HPDE6-E6E7 (cell line): ENCODE measurements around the gene KLHL17.

Source experiments
- DNase-seq: peaks from one replicate; pipeline ENCODE4 v3.0.0; 2011; ENCODE audit warnings: missing footprints; ENCODE audit errors: extremely low spot score

Gene KLHL17

DNA sequence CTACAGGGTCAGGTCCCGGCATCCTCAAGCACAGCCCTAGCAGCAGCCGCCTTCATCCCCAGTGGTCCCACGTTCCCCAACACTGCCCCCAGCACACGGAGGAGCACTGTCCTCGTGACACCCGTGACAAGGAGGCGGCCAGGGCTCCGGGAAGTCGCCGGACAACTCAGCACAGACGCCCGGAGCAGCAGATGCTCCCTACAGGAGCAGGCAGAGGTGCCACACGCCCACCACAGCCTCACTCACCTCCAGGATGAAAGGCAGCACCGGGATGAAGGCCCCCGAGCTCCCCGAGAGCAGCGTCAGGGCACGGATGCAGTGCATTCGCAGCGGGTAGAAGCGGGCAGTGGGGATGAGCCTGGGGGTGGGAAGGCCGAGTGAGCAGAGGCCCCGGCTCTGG, 9.5 kb upstream of the KLHL17 start:
- DNase-seq, result no peak

- DNase-seq, result no peak
Observed at GRCh38 chr1:951364-951763, 9.0 kb upstream of the KLHL17 start.

DNA sequence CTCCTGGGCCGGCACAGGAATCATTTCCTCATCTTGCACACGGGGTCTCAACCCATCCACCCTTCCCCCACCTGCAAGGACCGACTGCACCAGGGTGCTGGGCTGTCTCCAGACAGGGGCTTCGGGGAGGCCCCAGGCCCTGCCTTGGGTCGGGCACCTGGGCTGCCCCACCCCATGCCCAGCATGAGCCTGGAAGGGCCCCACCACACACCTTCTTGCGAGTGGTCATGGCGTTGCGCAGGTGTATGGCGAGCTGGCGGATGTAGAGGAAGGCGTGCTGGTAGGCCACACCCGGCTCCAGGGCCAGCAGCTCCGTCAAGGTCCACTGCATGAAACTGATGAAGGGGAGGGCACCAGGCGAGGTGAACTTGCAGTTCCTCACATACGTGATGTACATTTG, 8.2 kb upstream of the KLHL17 start:
- no peak for DNase-seq

- no peak for DNase-seq
Observed at GRCh38 chr1:952603-953002, 7.8 kb upstream of the KLHL17 start.

GRCh38 chr1:953524-954320, 6.7 kb upstream of the KLHL17 start:
- no peak for DNase-seq

- DNase-seq, result no peak
Observed at GRCh38 chr1:954927-955326, 5.5 kb upstream of the KLHL17 start.

- DNase-seq, result no peak
Observed at GRCh38 chr1:955474-955873, 4.9 kb upstream of the KLHL17 start.

DNA sequence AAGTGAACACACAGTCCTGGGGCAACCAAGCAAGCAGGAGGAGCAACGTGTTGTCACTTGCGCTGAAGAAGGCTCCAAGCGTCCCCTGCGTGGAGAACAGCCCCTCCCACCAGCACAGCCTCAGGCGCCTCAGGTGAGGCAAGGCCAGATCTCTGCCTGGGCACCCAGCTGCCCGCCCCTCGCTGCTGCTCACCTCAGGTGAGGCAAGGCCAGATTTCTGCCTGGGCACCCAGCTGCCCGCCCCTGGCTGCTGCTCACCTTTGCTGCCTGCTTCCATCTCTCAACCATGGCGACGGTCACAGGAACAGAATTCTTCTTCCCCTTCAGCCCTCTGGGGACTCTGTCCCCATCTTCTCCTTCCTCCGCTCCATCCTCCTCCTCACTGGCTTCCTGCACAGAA, 3.7 kb upstream of the KLHL17 start:
- DNase-seq, result no peak

DNA sequence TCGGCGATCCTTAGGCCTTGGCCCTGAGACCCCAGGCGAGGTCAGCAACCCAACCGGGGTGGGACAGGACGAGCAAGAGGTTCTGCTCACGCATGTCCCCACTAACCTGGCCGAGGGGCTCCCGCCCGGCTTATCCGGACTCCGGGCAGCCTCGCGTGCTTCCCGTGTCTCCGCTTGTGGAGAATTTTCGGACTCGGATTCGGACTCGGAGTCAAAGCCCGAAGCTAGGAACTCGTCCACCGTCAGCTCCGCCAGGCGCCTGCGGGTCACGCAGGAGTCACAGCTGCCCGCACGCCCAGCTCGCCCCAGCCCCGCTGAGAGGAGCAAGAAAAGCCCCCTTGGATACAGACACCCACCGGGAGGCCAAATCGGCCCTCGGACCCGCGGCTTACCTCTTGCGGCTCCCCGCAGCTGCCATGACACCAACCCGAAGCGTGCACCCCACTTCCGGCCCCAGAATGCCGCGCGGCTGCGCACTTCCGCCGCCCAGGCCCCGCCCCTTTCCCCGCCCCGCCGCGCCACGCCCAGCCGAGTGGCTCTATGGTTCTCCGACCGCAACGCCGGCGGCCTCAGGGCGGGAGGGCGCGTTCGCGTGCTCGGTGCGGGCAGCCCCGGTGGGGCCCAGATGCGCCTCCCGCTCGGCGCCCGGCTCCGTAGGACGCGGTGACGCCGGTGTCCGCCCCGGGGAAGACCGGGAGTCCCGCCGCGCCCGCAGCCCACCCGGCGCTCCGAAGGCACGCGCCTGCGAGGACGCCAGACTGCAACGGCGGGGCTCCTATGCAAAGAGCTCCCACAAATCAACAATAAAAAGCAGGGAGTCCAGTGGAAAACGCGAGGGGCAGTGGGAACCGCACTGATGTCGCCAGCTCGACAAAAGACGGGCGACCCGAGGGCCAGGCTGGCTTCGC, 1.3 kb upstream of the KLHL17 start, which contains the start of gene NOC2L:
TSS of gene NOC2L (minus strand) at position 434 of the 908 bp plus-strand sequence. CDS start at position 418, 16 bp downstream.
- DNase-seq, result no peak

DNA sequence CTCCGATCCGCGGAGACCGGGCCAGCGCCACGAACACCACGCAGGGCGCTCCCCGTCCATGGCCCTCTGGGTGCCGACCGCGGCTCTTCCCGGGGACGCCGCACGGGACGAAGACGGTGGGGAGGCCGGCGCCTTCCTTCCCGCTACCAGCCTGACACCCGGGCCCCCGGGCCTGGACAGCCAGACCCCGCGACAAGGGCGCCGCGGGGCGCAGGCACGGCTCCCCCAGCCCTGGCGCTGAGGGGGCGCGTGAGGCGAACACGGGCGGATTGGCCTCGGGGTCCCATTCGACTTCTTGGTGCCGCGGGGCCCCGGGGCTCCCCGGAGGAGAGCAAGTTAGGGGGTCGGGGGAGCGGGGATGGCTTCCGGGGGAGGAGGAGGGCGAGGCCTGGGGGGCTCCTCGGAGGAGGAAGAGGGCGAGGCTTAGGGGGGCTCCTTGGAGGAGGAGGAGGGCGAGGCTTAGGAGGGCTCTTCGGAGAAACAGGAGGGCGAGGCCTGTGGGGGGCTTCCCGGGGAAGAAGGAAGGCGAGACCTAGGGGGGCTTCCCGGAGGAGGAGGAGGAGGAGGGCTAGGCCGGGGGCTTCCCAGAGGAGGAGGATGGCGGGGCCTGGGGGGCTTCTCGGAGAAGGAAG, 537 bp upstream of the KLHL17 start:
- no peak for DNase-seq

DNA sequence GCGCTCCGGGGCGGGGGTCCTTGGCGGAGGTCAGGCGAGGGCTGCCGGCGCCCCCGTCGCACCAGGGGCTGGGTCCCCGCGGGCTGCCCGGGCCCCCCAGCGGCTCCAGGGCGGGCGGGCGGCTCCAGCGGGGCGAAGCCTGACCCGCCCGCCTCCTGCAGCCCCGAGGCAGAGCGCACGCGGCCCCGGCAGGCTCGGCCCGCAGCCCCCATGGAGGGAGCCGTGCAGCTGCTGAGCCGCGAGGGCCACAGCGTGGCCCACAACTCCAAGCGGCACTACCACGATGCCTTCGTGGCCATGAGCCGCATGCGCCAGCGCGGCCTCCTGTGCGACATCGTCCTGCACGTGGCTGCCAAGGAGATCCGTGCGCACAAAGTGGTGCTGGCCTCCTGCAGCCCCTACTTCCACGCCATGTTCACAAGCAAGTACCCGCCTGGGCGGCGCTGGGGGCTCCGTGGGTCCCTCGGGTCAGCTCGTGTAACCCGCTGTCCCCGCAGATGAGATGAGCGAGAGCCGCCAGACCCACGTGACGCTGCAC, 817 bp downstream of the KLHL17 start:
- DNase-seq, result no peak

GRCh38 chr1:962381-963300, 2.3 kb downstream of the KLHL17 start:
- DNase-seq, result no peak

- DNase-seq, result no peak
Observed at GRCh38 chr1:963301-963651, 2.9 kb downstream of the KLHL17 start.

DNA sequence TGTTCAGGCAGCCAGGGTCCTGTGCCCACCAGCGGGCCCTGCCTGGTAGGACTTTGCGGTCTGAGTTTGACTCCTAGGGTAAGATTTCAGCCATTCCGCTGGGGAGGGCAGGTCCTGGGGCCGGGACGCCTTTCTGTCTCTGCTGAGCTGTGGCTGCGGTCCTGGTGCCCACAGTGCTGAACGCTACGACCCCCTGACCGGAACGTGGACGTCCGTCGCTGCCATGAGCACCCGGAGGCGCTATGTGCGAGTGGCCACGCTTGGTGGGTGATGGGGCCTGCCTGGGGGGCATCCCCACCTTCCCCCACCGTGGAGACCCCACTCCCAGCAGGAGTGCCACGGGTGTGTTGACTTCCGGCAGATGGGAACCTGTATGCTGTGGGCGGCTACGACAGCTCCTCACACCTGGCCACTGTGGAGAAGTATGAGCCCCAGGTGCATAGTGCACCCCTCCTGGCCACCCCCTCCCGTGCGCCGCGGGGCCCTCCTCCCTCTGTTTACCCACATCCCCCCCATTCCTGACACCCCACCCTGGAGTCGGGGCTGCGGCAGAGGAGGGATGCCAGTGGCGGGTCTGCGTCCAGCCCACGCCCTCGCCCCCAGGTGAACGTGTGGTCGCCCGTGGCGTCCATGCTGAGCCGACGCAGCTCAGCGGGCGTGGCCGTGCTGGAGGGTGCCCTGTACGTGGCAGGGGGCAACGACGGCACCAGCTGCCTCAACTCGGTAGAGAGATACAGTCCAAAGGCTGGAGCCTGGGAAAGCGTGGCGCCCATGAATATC, 3.6 kb downstream of the KLHL17 start:
- no peak for DNase-seq

DNA sequence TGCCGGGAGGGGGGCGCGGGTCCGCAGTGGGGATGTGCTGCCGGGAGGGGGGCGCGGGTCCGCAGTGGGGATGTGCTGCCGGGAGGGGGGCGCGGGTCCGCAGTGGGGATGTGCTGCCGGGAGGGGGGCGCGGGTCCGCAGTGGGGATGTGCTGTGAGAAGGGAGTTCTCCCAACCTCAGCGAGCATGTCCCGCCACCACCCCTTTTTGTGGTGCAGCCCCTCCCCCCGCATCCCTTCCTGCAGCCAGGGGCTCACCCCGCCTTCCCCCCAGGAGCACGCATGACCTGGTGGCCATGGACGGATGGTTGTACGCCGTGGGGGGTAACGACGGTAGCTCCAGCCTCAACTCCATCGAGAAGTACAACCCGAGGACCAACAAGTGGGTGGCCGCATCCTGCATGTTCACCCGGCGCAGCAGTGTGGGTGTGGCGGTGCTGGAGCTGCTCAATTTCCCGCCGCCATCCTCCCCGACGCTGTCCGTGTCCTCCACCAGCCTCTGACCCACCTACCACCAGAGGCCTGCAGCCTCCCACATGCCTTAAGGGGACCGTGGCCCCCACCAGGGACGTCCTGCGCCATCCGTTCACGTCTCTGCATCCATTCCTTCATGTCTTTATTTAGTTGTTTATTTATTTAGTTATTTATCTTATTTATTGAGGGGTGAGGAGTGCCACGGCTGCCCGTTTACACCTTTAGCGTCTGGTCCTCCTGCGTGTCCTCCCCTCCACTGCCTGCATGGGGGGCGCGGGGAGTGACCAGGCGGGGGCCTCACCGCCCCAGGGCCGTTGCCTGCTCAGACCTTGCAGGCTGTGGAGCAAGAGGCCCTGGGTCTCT, 4.5 kb downstream of the KLHL17 start:
- no peak for DNase-seq

GRCh38 chr1:965526-966134, 5.2 kb downstream of the KLHL17 start:
- DNase-seq, result no peak

DNA sequence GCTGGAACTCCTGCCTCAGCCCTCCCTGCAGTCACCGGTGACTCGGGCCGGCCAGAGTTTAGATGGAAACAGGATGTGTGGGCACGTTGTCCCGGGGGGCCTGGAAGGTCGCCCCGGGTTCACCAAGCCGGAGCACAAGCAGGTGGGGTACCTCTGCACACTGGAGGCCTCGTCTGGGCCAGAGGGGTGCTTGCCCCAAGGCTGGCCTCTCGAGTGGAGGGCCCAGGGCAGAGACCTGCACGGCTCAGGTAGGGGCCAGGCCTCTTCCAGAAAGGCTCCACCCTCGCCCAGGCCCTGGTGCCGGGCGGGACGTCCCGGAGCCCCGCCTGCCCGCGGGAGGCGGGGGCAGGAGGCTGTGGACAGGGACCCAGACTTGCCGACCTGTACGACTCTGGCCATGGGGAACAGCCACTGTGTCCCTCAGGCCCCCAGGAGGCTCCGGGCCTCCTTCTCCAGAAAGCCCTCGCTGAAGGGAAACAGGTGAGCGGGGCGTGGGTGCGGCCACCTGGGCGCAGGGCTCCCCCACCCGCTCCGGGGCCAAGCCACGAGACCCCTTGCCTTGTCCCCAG, 5.8 kb downstream of the KLHL17 start, which contains the start of gene PLEKHN1:
TSS of gene PLEKHN1 (plus strand) at position 348 of the 569 bp plus-strand sequence. CDS start at position 398, 50 bp downstream.
- DNase-seq, result peak; percentile 81

DNA sequence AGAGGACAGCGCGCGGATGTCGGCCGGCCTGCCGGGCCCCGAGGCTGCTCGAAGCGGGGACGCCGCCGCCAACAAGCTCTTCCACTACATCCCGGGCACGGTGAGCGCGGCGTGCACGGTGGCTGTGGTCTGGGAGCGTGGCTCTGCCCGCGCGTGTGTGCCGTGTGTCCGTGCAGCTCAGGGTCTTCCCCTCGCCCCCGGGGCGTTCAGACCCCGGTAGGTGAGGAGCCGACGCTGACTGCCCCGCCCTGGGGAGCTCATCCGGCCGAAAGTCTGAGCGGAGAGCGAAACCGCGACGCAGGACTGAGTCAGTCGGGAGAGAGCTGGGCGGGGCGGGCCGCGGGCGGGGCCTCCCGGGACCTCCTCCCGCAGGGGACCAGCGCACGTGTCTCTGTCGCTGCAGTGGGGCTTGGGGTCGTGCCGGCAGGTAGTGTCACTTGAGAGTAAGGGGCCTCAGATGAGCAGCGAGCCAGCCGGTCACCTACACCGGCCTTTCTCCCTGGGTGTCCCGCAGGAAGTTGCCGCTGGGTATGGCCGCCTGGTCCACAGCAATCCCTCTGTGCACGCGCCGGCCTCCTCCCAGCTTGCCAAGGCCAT, 6.4 kb downstream of the KLHL17 start:
- DNase-seq, result peak; percentile 88
